HG03103 (cell line): ENCODE data around the gene CCDC184.
"Not testable (repeated sequence)": the region's sequence is repeated elsewhere in the genome, so short reads cannot be mapped to it uniquely, and the experiment has no call there.

Experiments
- ATAC-seq: cut with Tn5 transposase; IDR thresholded peaks from one replicate; pipeline ENCODE4 v1.9.1; 2021; ENCODE audit warnings: low read depth; ENCODE audit not compliant: unreplicated experiment

Gene CCDC184

GRCh38 chr12:48183091-48183875, at the start of gene CCDC184:
Gene CCDC184 (plus strand): TSS chr12:48183644. CDS start chr12:48184123, 479 bp downstream.
- ATAC-seq, result peak; percentile 50

GRCh38 chr12:48135027-48135426, 48.4 kb upstream of the CCDC184 start:
- ATAC-seq, result no peak

GRCh38 chr12:48142818-48143674, 40.4 kb upstream of the CCDC184 start:
- no peak for ATAC-seq

- ATAC-seq, result no peak
Measured at GRCh38 chr12:48143898-48144297, 39.5 kb upstream of the CCDC184 start.

- no peak for ATAC-seq
Measured at GRCh38 chr12:48145981-48146380, 37.5 kb upstream of the CCDC184 start.

- no peak for ATAC-seq
Measured at GRCh38 chr12:48151103-48151771, 32.2 kb upstream of the CCDC184 start.

- not testable (repeated sequence) for ATAC-seq
Measured at GRCh38 chr12:48155786-48156185, 27.7 kb upstream of the CCDC184 start.

- ATAC-seq, result no peak
Measured at GRCh38 chr12:48156652-48157017, 26.8 kb upstream of the CCDC184 start.

GRCh38 chr12:48157018-48157888, 26.2 kb upstream of the CCDC184 start, which contains the start of gene ASB8:
Gene ASB8 (minus strand): TSS chr12:48157515. CDS start chr12:48153496, 4,019 bp downstream.
- peak; percentile 87 for ATAC-seq

- ATAC-seq, result no peak
Measured at GRCh38 chr12:48157889-48158370, 25.5 kb upstream of the CCDC184 start.

GRCh38 chr12:48160046-48160445, 23.4 kb upstream of the CCDC184 start:
- ATAC-seq, result no peak

GRCh38 chr12:48160807-48161206, 22.6 kb upstream of the CCDC184 start:
- ATAC-seq, result no peak

- ATAC-seq, result no peak
Measured at GRCh38 chr12:48163150-48163747, 20.2 kb upstream of the CCDC184 start.

GRCh38 chr12:48164451-48164850, 19.0 kb upstream of the CCDC184 start:
- ATAC-seq, result no peak

- no peak for ATAC-seq
Measured at GRCh38 chr12:48165089-48165981, 18.1 kb upstream of the CCDC184 start.

GRCh38 chr12:48169011-48169410, 14.4 kb upstream of the CCDC184 start:
- ATAC-seq, result no peak

GRCh38 chr12:48175613-48176416, 7.6 kb upstream of the CCDC184 start:
- no peak for ATAC-seq

- ATAC-seq, result no peak
Measured at GRCh38 chr12:48176417-48176751, 7.1 kb upstream of the CCDC184 start.
